Cardiac septum (tissue), 1 donor: Measurements from ENCODE around the gene ZNF281. TPM values are rescaled to one million over a fixed set of nuclear protein-coding genes. Genes with fewer than 3 reads are reported as not detected.
"Not testable (repeated sequence)": the region's sequence is repeated elsewhere in the genome, so short reads cannot be mapped to it uniquely, and the experiment has no call there.

ENCODE experiments used
- DNase-seq: peaks from one replicate; pipeline ENCODE4 v3.0.0-alpha.2; 2020; ENCODE audit warnings: low spot score
- intact Hi-C: fragments of 100-400 bp; cut with DNase I; formaldehyde crosslinking; loops from one replicate; pipeline ENCODE4 v1.14.0; 2022
- total RNA-seq: library from RNA; stranded (reverse); fragmentation: NEBNext Ultra II Directional; extraction: Animal tissue kit (Norgen Biotek cat#: 25700); gene quantifications from one replicate; pipeline ENCODE4 v1.2.1, GENCODE V29; 2021
- donor health status: DM: no; HTN: no; CAD: no.

ZNF281 gene
- total RNA-seq, 1 donor from 2014 or later = 8.5 TPM

DNA sequence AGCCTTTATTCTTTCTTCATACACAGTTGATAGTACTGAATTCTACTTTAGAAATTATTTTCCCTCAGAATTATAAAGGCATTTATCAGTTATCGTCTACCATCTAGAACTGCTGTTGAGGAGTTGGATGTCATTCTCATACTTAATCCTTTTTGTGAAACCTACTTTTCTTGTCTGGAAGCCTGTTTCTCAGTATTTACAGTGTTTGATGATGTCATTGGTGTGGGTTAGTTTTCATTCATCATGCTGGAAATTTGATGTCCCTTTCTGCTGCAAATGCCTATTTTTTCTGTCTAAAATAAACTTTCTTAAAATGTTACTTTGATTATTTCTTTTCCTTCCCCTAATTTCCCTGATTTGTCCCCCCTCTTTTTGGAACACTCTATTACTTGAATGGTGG lies 22.8 kb upstream of the ZNF281 start:
- intact Hi-C loops = no loop called here

GRCh38 chr1:200429221-200429751 lies 19.4 kb upstream of the ZNF281 start:
- intact Hi-C loops = no loop called here
- no peak for DNase-seq

More for the DNA sequence above, 22.8 kb upstream of the ZNF281 start:
- DNase-seq = no peak

GRCh38 chr1:200428482-200429205 lies 18.8 kb upstream of the ZNF281 start:
- DNase-seq = no peak
- intact Hi-C loops = no loop called here

- intact Hi-C loops = no loop called here
- no peak for DNase-seq
Observed at GRCh38 chr1:200427744-200428143, 17.9 kb upstream of the ZNF281 start.

GRCh38 chr1:200426196-200426595 lies 16.4 kb upstream of the ZNF281 start:
- DNase-seq = no peak
- intact Hi-C loops = no loop called here

DNA sequence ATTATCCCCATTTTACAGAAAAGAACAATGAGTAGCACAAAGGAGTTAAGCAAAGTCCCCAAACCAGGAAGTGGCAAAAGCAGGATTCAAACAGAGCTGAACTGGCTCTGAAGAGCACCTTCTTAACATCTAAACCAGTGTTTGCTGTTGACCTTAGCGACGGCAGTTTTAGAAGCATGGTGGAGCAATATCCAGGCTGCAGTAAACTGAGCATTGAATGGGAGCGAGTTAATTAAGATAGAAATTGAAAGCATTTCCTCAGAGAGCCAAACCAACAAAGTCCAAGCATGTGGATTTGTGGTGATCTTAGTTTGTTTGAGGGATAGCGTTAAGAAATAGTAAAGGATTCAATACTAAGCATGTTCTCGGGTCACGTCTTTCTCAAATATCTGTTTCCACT lies 13.4 kb upstream of the ZNF281 start:
- intact Hi-C loops = no loop called here
- no peak for DNase-seq

DNA sequence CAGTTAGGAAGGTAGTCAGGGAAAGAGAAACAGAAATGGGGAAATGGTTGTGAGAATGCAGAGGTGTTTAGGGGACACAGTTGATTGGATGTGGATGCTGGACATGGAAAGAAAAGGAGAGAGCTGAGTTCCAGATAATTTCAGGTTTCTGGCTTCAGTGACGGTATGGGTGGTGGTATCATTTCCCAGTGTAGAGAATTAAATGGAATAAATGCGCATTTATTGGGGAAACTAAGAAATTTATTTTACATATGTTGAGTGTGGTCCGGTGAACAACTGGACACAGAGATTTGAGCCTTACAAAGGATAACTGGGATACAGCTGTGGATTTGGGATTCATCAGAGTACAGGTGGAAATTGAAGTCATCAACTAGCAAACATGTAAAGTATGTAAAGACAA lies 12.4 kb upstream of the ZNF281 start:
- intact Hi-C loops = no loop called here
- DNase-seq = no peak

DNA sequence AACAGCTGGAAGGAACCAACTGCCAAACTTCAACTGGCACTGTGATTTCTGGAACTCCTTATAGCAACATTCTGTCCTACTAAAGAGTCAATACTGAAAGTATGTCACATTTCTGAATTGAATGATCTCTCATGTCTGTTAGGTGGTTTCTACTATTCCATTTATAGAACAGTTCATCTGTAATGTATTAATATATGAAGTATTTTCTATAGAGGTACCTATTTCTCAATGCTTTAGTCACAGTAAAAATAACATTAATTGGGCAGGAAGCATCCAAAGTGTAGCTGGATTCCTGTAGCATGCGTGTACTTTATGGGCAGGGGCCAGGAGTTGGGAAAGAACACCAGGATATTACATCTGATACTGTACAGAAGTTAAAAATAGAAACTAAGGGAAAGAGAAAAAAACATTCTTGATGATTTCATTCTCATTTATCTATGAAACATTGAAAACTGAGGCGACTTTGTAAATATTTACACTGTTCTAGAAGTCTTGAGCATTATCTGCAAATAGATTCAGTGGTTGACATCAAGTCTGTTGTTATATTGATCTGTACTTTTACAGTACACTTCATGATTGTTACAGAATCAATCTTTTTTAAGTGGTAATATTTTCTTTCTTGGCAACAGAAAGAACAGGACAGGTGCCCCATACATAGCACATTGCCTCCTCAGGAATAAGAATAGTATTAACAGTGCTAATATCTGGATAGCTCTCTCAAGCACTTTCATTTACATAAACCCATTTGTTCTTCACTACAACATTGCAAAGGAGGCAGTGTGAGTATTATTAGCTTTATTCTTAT lies 6.2 kb upstream of the ZNF281 start:
- intact Hi-C loops = no loop called here
- no peak for DNase-seq

DNA sequence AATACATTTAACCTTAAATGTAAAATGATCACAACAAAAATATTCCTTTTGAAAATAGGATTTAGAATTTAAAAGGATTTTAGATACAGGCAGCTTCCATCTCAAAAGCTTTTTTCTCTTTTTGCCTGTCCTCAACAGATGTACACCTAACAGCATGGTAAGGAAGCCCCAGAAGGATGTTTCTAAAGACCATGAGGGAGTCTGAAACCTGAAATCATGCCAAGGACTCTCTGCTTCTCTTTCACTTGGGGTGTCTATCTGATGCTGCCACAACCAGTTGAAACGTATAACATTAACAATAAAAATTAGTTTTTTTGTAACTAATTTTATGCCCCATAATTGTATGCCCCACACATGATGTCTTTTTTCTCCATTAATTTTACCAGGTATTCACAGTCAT lies 5.4 kb upstream of the ZNF281 start:
- DNase-seq = no peak
- intact Hi-C loops = no loop called here

DNA sequence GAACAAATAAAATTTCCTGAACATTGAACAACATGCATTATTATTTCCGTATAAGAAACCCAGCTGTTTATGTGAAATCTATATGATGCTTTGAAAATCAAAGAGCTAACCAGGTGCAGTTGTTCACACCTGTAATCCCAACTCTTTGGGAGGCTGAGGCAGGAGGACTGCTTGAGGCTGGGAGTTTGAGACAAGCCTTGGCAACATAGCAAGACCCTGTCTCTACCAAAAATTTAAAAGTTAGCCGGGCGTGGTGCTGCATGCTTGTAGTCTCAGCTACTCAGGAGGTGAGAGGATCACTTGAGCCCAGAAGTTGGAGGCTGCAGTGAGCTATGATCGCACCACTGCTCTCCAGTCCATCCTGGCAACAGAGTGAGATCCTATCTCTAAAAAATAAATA lies 4.8 kb upstream of the ZNF281 start:
- intact Hi-C loops = no loop called here

GRCh38 chr1:200413766-200414165 lies 3.9 kb upstream of the ZNF281 start:
- intact Hi-C loops, DNase-seq: not testable (repeated sequence)

More for the DNA sequence above, 4.8 kb upstream of the ZNF281 start:
- no peak for DNase-seq

GRCh38 chr1:200411406-200412257 lies 1.8 kb upstream of the ZNF281 start:
- intact Hi-C loops = no loop called here
- no peak for DNase-seq

DNA sequence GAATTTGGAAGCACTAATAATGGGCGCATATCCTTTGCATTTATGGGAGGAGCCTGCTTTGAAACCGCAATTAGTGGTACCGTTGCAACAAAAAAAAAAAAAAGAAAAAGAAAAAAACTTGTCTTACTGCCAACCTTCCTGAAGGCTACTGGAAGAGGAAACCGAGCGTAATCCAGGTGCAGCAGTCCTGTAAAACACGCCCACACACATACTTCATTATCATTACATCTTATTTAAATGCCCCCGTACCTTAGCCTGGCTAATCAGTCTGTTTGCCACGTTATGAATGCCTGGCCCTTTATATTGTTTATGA lies 686 bp upstream of the ZNF281 start:
- DNase-seq = no peak

DNA sequence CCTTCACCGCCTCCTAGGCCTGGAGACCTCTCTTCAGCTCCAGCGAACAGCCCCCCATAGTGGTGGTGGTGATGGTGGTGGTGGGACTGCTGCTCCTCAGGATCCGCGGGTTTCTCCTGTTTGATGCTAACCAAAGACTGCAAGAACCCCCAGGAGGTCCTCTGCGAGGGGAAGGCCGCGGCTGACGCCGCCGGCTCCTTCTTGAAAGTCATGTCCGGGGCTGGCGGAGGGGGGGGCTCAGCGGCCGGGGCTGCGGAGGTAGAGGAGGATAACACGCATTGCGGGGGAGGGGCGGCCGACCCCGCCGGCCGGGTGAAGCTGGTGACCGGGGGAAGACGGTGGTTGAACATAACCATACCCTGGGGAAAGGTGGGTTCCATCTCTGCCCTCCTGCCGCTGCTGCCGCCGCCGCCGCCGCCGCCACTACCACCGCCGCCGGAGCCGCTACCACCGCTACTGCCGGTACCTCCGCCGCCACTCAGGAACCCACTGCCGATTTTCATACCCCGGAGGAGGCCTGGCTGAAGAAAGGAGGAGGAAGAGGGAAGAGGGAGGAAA lies 554 bp downstream of the ZNF281 start:
- no peak for DNase-seq
- intact Hi-C loops = loop anchor here (2.0 to 5.0 kb wide), 2 partner anchors 42 to 102 kb away; no protein-coding TSS in a partner anchor

More for the DNA sequence above, 686 bp upstream of the ZNF281 start:
- intact Hi-C loops = no loop called here

- no peak for DNase-seq
Observed at GRCh38 chr1:200406161-200406797, 3.6 kb downstream of the ZNF281 start.

DNA sequence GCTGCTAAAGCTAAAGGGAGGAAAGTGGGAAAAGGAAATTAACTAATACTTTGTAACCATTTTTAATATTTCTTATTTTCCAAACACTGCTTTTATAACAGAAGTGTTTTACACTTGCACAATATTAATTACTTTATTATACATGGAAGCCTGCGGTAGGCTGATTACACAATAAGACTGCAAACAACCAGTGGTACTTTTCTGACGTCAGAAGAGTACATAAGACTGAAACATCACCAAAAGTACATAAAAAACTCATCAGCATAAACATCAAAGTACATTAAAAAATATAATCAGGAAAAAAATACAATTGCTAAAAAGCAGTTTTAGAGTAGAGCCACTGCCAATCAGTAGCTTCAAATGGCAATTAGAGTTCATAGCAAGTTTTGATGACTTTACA lies 4.6 kb downstream of the ZNF281 start:
- DNase-seq = no peak
- intact Hi-C loops = loop anchor here (5.0 kb wide), 1 partner anchor 38 kb away; no protein-coding TSS in a partner anchor

More at GRCh38 chr1:200406161-200406797, 3.6 kb downstream of the ZNF281 start:
- intact Hi-C loops = loop anchor here (5.0 kb wide), 1 partner anchor 39 kb away; no protein-coding TSS in a partner anchor

DNA sequence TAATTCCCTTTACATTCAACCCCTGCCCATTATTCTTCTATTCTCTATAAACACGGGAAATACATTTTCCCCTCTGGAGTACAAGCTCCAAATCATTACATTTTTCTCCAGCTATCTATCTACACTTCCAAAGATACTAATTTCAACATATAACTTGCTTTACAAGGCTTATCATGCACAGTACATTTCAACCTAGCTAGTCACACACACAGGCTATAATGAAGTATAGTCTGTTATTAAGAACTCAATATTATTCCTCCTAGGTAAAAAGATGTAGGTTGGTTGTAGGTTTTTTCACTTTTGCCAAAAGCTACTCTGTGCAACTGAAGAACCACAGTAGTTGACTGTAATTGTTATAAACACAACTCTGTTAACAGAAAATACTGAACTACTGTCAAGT lies 8.1 kb downstream of the ZNF281 start:
- DNase-seq = no peak
- intact Hi-C loops = no loop called here

DNA sequence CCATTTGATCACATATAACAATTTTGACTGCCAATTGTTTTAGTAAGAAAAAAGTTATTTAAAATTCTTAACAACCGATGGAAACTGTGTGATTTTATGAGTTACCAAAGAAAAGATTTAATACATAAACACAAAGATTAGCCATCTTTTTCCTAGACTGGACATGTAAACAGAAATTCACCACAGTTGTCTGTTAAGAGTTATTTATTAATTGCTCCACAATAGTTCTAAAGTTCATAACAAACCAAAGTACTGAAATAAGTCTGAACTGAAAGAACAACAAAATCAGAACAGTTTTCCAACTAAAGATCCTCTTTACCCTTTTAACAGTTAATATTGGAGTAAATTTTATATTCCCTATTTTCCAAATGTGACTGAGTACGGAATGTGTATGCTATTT lies 8.6 kb downstream of the ZNF281 start:
- intact Hi-C loops = no loop called here
- DNase-seq = no peak

DNA sequence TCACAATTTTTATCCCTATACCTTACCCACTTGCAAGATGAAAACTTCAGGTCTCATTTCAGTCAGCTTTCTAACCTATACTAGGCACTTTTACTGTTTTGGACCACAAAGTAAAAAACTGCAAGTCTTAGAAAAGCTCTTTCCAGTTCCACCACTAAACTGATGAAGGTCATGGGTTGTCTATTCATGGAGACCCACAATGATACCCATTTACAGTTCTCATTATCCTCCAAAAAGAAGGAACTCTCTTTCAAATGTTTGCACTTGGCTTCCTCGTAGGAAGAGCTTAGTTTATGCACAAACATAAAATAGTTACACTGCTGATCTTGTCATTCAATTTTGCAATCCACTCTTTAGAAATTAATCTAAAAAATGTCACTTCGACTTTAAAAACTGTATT lies 9.3 kb downstream of the ZNF281 start:
- intact Hi-C loops = no loop called here
- no peak for DNase-seq
